HL-60 (cell line): Measurements from ENCODE around the gene PELI1.

Experiments used
- CTCF ChIP-seq: IDR thresholded peaks from one replicate; pipeline ENCODE4 v1.5.1; 2011; ENCODE audit warnings: low read length, control low read depth, inconsistent platforms; ENCODE audit not compliant: insufficient read depth
- TF ChIP-seq, protein P1 (sequence below): IDR thresholded peaks from 2 replicates; pipeline ENCODE4 v1.6.1; 2012; ENCODE audit warnings: low read depth; ENCODE audit not compliant: insufficient replicate concordance

GRCh38 chr2:64114063-64114911 lies 29.9 kb downstream of the PELI1 start:
- no peak for TF ChIP-seq CTCF
- TF ChIP-seq, protein P1, sequence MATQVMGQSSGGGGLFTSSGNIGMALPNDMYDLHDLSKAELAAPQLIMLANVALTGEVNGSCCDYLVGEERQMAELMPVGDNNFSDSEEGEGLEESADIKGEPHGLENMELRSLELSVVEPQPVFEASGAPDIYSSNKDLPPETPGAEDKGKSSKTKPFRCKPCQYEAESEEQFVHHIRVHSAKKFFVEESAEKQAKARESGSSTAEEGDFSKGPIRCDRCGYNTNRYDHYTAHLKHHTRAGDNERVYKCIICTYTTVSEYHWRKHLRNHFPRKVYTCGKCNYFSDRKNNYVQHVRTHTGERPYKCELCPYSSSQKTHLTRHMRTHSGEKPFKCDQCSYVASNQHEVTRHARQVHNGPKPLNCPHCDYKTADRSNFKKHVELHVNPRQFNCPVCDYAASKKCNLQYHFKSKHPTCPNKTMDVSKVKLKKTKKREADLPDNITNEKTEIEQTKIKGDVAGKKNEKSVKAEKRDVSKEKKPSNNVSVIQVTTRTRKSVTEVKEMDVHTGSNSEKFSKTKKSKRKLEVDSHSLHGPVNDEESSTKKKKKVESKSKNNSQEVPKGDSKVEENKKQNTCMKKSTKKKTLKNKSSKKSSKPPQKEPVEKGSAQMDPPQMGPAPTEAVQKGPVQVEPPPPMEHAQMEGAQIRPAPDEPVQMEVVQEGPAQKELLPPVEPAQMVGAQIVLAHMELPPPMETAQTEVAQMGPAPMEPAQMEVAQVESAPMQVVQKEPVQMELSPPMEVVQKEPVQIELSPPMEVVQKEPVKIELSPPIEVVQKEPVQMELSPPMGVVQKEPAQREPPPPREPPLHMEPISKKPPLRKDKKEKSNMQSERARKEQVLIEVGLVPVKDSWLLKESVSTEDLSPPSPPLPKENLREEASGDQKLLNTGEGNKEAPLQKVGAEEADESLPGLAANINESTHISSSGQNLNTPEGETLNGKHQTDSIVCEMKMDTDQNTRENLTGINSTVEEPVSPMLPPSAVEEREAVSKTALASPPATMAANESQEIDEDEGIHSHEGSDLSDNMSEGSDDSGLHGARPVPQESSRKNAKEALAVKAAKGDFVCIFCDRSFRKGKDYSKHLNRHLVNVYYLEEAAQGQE, result no peak
